Esophagus (tissue), 2 donors: ENCODE results near the gene NDUFA13. TPM values are rescaled to one million over a fixed set of nuclear protein-coding genes. Genes with fewer than 3 reads are reported as not detected.

Experiments used
- H3K27ac ChIP-seq, 2 donors: one replicate each; pipeline ENCODE4 v1.5.1; 2013; ENCODE audit warnings: low read depth in 2 of 2, mild to moderate bottlenecking in 2 of 2, inconsistent platforms in 1 of 2, low read length in 1 of 2, moderate library complexity in 1 of 2
- H3K27me3 ChIP-seq, 2 donors: one replicate each; pipeline ENCODE4 v1.6.1; 2013; ENCODE audit warnings: low read length in 2 of 2, control low read depth in 1 of 2, mild to moderate bottlenecking in 1 of 2; ENCODE audit not compliant: insufficient read depth in 2 of 2, control insufficient read depth in 1 of 2
- H3K36me3 ChIP-seq, 2 donors: one replicate each; pipeline ENCODE4 v1.6.1; 2013; ENCODE audit warnings: low read length in 1 of 2; ENCODE audit not compliant: control insufficient read depth in 2 of 2, insufficient read depth in 2 of 2
- H3K4me1 ChIP-seq, 2 donors: one replicate each; pipeline ENCODE4 v1.6.1; 2013; ENCODE audit warnings: low read length in 1 of 2; ENCODE audit not compliant: control insufficient read depth in 2 of 2, insufficient read depth in 2 of 2
- H3K4me3 ChIP-seq, 2 donors: one replicate each; pipeline ENCODE4 v1.5.1; 2013; ENCODE audit warnings: low read length in 2 of 2, mild to moderate bottlenecking in 2 of 2, low read depth in 1 of 2, moderate library complexity in 1 of 2
- H3K9me3 ChIP-seq, 2 donors: one replicate each; pipeline ENCODE4 v1.6.1; 2013; ENCODE audit warnings: mild to moderate bottlenecking in 2 of 2, low read depth in 1 of 2, low read length in 1 of 2, moderate library complexity in 1 of 2; ENCODE audit not compliant: control insufficient read depth in 2 of 2, insufficient read depth in 1 of 2
- WGBS, 2 donors: extraction: QIAGEN DNeasy Blood & Tissue Kit; methylation state at CpG; one replicate each; pipeline ENCODE4 v1.1.7; 2013; 5-methylcytosine and 5-hydroxymethylcytosine counted together
- polyA plus RNA-seq, 2 donors: library from polyadenylated mRNA; stranded (reverse); fragments of 200-250 nt; gene quantifications; one replicate each; pipeline ENCODE4 v1.2.3, GENCODE V29; 2013
- donor health status: healthy with polysubstance abuse.
- donor health status: Bipolar disorder and iron deficiency.

The NDUFA13 gene
- polyA plus RNA-seq, 2 donors: 273 to 353 TPM

DNA sequence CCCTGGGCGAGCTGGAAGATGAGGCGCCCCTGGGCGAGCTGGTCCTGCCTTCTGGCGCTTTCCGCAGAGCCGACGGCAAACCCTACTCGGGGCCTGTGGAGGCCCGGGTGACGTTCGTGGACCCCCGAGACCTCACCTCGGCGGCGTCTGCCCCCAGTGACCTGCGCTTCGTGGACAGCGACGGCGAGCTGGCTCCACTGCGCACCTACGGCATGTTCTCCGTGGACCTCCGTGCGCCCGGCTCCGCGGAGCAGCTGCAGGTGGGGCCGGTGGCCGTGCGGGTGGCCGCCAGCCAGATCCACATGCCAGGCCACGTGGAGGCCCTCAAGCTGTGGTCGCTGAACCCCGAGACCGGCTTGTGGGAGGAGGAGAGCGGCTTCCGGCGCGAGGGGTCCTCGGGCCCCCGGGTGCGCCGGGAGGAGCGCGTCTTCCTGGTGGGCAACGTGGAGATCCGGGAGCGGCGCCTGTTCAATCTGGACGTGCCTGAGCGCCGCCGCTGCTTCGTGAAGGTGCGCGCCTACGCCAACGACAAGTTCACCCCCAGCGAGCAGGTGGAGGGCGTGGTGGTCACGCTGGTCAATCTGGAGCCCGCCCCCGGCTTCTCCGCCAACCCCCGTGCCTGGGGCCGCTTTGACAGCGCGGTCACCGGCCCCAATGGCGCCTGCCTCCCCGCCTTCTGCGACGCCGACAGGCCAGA, 28.4 kb downstream of the NDUFA13 start:
- peaks cover 0 to 11% of the 10 kb centered on the region in 2 donors for H3K9me3 ChIP-seq
- peaks cover 0 to 6% of the 10 kb centered on the region in 2 donors for H3K27me3 ChIP-seq
- H3K4me3 ChIP-seq: no peak overlapping the region
- no peaks in the 10 kb centered on the region for H3K36me3 ChIP-seq
- peaks cover 2 to 12% of the 10 kb centered on the region in 2 donors for H3K4me1 ChIP-seq
- WGBS, 2 donors: 88 to 92% methylated on average over 75 of the region's 75 CpGs
- no peak overlapping the region for H3K27ac ChIP-seq

DNA sequence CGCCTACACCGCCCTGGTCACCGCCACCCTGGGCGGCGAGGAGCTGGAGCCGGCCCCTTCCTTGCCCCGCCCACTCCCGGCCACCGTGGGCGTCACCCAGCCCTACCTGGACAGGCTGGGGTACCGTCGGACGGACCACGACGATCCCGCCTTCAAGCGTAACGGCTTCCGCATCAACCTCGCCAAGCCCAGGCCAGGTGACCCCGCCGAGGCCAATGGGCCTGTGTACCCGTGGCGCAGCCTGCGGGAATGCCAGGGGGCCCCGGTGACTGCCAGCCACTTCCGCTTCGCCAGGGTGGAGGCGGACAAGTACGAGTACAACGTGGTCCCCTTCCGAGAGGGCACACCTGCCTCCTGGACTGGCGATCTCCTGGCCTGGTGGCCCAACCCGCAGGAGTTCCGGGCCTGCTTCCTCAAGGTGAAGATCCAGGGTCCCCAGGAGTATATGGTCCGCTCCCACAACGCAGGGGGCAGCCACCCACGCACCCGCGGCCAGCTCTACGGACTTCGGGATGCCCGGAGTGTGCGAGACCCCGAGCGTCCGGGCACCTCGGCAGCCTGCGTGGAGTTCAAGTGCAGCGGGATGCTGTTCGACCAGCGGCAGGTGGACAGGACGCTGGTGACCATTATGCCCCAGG, 29.0 kb downstream of the NDUFA13 start:
- 89 to 93% methylated on average over 53 of the region's 53 CpGs for WGBS, 2 donors
- Histone ChIP-seq H3K4me3 (no peak overlapping the region), H3K36me3 (no peaks in the 10 kb centered on the region), H3K27me3 (no peaks in the 10 kb centered on the region), H3K27ac (no peak overlapping the region), H3K9me3 (peaks cover 0 to 7% of the 10 kb centered on the region in 2 donors), H3K4me1 (peaks cover 2 to 11% of the 10 kb centered on the region in 2 donors)

DNA sequence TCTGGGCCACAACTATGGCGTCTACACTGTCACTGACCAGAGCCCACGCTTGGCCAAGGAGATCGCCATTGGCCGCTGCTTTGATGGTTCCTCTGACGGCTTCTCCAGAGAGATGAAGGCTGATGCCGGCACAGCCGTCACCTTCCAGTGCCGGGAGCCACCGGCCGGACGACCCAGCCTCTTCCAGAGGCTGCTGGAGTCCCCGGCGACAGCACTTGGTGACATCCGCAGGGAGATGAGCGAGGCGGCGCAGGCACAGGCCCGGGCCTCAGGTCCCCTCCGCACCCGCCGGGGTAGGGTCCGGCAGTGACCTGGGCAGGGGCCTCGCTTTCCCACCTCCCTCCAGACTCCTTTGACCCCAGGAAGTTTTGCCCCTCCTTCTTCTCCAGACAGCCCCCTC, 29.7 kb downstream of the NDUFA13 start:
- Histone ChIP-seq H3K4me1 (peaks cover 2 to 7% of the 10 kb centered on the region in 2 donors), H3K4me3 (no peak overlapping the region), H3K27me3 (no peaks in the 10 kb centered on the region), H3K27ac (no peak overlapping the region), H3K36me3 (no peaks in the 10 kb centered on the region), H3K9me3 (peaks cover 0 to 5% of the 10 kb centered on the region in 2 donors)
- 92 to 93% methylated on average over 23 of the region's 23 CpGs for WGBS, 2 donors

DNA sequence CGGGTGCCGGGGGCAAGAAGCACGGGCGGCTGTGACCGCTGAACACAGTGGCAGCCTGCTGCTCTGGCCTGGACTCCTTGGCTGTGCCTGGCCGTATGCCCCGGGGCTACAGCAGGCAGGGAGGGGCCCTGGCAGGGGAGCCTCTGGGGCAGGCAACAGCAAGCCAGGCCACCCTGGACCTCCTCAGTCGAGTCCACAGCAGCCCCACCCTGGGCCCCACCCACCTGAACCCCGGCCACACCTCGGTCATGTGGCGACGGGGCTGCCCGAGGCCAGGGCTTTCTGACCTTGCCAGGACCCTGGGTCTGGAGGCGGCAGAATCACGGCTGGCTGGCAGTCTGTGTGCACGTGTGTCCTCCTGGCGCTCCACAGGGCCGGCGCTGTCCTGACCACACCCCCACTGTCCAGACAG, 30.7 kb downstream of the NDUFA13 start:
- Histone ChIP-seq H3K27me3 (no peaks in the 10 kb centered on the region), H3K27ac (no peak overlapping the region), H3K4me1 (peaks cover 0 to 2% of the 10 kb centered on the region in 2 donors), H3K9me3 (peaks cover 0 to 2% of the 10 kb centered on the region in 2 donors), H3K4me3 (no peak overlapping the region), H3K36me3 (no peaks in the 10 kb centered on the region)
- WGBS, 2 donors: 44 to 46% methylated on average over 19 of the region's 19 CpGs

DNA sequence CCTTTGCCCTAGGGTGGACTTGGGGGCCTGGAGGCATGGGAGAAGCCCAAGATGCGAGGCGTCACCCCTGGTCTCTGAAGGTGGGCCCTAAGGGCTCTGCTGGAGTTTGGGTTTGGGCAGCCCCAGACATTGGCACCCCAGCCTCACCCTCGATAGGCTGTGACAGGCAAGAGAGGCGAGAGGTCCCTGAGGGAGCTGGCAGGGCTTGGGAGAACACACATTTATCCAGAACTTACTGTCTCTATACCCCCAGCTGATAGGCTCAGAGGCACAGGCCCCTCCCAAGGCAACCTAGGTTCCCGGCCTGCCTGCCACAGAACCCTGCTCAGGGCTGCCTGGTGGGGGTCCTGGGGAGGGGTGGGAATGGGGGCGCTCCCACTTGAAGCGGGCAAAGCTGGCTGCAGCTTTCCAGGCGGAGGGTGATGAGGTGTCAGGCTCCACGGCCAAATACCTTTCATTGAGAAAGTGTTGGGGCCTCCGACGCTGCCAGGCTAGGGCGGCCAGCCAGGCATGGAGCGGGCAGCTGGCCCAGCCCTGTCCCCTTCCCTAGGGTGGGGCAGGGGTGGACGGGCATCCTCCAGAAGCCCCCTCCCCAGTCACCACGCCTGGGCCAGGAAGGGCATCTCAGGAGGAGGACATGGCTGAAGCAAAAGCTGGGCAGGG, 31.8 kb downstream of the NDUFA13 start:
- Histone ChIP-seq H3K27ac (no peak overlapping the region), H3K4me3 (no peak overlapping the region), H3K36me3 (no peaks in the 10 kb centered on the region), H3K4me1 (peaks cover 0 to 2% of the 10 kb centered on the region in 2 donors), H3K9me3 (peaks cover 0 to 2% of the 10 kb centered on the region in 2 donors), H3K27me3 (no peaks in the 10 kb centered on the region)
- 36 to 44% methylated on average over 12 to 15 of the region's 15 CpGs for WGBS, 2 donors

DNA sequence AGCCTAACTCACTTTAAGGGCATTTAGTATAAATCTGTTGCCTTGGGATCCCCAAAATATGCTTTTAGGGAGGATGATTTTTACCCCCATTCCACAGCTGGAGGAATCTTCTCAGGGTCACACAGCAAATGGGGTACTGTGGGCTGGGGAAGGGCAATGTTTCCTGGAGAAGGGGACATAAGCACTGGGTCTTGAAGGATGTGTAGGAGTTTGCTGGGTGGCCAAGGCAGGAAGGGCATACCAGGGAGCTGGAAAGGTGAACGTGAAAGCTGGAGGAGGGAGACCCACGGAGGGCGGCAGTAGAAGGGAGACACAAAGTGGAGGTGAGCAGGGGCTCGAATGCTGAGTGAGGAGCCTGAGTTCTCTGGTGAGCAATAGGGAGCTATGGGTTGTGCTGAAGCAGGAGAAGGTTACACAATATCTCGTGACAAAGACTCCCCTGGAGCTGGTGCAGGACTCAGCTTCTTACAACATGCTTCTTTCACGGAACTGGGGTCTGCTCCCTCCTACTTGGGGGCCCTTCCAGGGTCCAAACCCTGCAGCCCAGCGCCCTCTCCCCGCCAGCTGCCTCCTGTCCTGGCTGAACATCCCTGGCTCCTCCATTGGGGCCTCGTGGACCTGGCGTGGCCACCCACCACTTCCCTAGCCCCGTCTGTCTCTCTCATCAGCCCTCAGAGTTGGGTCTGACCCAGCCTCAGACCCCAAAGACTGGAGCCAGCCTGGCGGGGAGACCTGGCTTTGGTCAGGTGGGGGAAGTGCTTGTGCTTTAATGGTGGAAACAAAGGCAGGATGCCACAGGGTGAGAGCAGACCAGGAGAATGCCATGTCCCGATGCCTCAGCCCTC, 33.1 kb downstream of the NDUFA13 start:
- Histone ChIP-seq H3K36me3 (no peaks in the 10 kb centered on the region), H3K9me3 (peaks cover 0 to 2% of the 10 kb centered on the region in 2 donors), H3K4me3 (no peak overlapping the region), H3K27ac (no peak overlapping the region), H3K27me3 (no peaks in the 10 kb centered on the region), H3K4me1 (peaks cover 0 to 2% of the 10 kb centered on the region in 2 donors)
- WGBS, 2 donors: 66 to 67% methylated on average over 13 of the region's 13 CpGs

DNA sequence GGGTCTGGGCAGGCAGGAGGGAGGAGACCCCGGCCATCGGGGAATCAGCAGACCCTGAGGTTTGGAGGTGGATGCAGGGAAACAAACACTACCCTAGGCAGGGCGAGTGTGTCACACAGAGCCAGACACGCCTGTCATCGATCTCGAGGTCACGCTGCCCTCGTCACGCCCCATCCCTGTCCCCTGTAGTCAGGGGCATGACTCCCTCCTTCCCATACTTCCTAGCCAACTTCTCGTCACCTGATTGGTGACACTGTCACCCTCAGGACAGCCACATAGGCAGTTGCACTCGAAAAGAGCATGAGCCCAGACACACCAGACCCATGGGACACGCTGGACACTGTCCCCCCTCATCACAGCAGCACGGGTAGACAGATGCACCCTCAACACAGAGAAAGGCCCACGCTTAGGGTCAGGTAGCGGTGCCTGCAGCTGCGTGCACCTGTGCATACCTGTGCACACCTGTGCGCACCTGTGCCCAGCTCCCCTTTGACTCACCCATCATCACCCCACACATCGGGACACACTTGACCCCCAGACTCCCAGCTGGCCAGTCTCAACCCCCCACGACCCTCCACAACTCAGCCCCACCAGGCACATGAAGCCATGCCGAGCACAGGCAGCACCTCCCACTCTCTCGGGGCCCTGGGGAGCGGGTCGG, 33.9 kb downstream of the NDUFA13 start:
- WGBS, 2 donors: 59 to 66% methylated on average over 23 of the region's 23 CpGs
- no peaks in the 10 kb centered on the region for H3K27me3 ChIP-seq
- H3K9me3 ChIP-seq: peaks cover 0 to 2% of the 10 kb centered on the region in 2 donors
- H3K36me3 ChIP-seq: no peaks in the 10 kb centered on the region
- H3K4me1 ChIP-seq: peaks cover 0 to 2% of the 10 kb centered on the region in 2 donors
- no peak overlapping the region for H3K27ac ChIP-seq
- H3K4me3 ChIP-seq: no peak overlapping the region

DNA sequence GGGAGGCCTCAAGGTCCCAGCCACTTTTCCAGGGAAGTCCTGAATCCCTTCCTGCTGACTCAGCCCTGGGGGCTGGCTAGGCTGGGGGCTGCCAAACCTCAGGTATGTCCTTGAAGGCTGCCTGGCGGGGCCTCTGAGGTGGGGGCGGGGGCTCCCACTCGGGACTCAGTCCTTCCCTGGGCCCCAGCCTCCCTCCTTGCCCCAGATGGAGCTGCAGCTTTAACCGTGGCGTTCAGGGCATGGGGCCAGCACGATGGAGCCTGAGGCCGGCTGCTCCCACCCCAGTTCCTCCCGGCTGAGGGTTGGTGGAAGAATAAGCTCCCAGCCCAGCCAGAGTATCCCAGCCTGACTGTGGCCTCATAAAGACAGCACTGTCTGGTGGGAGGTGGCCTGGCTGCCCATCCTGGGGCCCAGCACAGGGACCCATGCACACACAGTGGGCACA, 34.5 kb downstream of the NDUFA13 start:
- H3K27ac ChIP-seq: no peak overlapping the region
- no peaks in the 10 kb centered on the region for H3K27me3 ChIP-seq
- H3K9me3 ChIP-seq: peaks cover 0 to 2% of the 10 kb centered on the region in 2 donors
- H3K36me3 ChIP-seq: no peaks in the 10 kb centered on the region
- 42 to 45% methylated on average over 8 of the region's 8 CpGs for WGBS, 2 donors
- H3K4me3 ChIP-seq: no peak overlapping the region
- H3K4me1 ChIP-seq: peaks cover 0 to 2% of the 10 kb centered on the region in 2 donors
